Hepatocyte (in vitro differentiated cells): ENCODE data around the gene FAM135A. TPM values are rescaled to one million over a fixed set of nuclear protein-coding genes. Genes with fewer than 3 reads are reported as not detected.

Experiments used
- DNase-seq: peaks from one replicate; pipeline ENCODE4 v3.0.0-alpha.2; 2016; ENCODE audit warnings: low spot score
- H2AFZ ChIP-seq: fragments of 200-600 bp; sonication (generic); 2 replicates; pipeline ENCODE4 v1.6.0; 2016; ENCODE audit warnings: antibody characterized with exemption, mild to moderate bottlenecking
- H3K27ac ChIP-seq: fragments of 200-600 bp; sonication (generic); 2 replicates; pipeline ENCODE4 v1.5.1; 2016; ENCODE audit warnings: mild to moderate bottlenecking
- H3K27me3 ChIP-seq: fragments of 200-600 bp; sonication (generic); 2 replicates; pipeline ENCODE4 v1.6.1; 2016
- H3K36me3 ChIP-seq: fragments of 200-600 bp; sonication (generic); replicated peaks from 2 replicates; pipeline ENCODE4 v1.5.1; 2016; ENCODE audit warnings: low read depth; ENCODE audit not compliant: insufficient read depth
- H3K4me1 ChIP-seq: fragments of 200-600 bp; sonication (generic); 2 replicates; pipeline ENCODE4 v1.5.1; 2016; ENCODE audit warnings: mild to moderate bottlenecking, moderate library complexity; ENCODE audit not compliant: insufficient read depth
- H3K4me2 ChIP-seq: fragments of 200-600 bp; sonication (generic); 2 replicates; pipeline ENCODE4 v1.6.0; 2016
- H3K4me3 ChIP-seq: fragments of 200-600 bp; sonication (generic); 2 replicates; pipeline ENCODE4 v1.5.1; 2016; ENCODE audit warnings: mild to moderate bottlenecking
- H3K79me2 ChIP-seq: fragments of 200-600 bp; sonication (generic); 2 replicates; pipeline ENCODE4 v1.6.0; 2017; ENCODE audit warnings: mild to moderate bottlenecking
- H3K9me2 ChIP-seq: fragments of 200-600 bp; sonication (generic); replicated peaks from 2 replicates; pipeline ENCODE4 v1.6.0; 2017; ENCODE audit warnings: mild to moderate bottlenecking; ENCODE audit not compliant: insufficient read depth
- H3K9me3 ChIP-seq: fragments of 200-600 bp; sonication (generic); 2 replicates; pipeline ENCODE4 v1.5.1; 2016; ENCODE audit warnings: low read depth, mild to moderate bottlenecking
- H4K20me1 ChIP-seq: fragments of 200-600 bp; sonication (generic); 2 replicates; pipeline ENCODE4 v1.6.0; 2016; ENCODE audit warnings: mild to moderate bottlenecking; ENCODE audit not compliant: insufficient read depth, poor library complexity, severe bottlenecking
- EZH2 ChIP-seq: fragments of 200-600 bp; sonication (generic); IDR thresholded peaks from 2 replicates; pipeline ENCODE4 v1.6.1; 2016; ENCODE audit warnings: antibody characterized with exemption, mild to moderate bottlenecking, borderline replicate concordance
- EZH2phosphoT487 ChIP-seq: fragments of 200-600 bp; sonication (generic); IDR thresholded peaks from one replicate; pipeline ENCODE4 v1.6.1; 2018; ENCODE audit warnings: antibody characterized with exemption, mild to moderate bottlenecking, low read depth, moderate library complexity; ENCODE audit not compliant: unreplicated experiment, severe bottlenecking
- WGBS: methylation state at CpG from one replicate; pipeline ENCODE4 v1.1.6; 2016; ENCODE audit warnings: low lambda C conversion rate; ENCODE audit errors: missing lambda C conversion rate; 5-methylcytosine and 5-hydroxymethylcytosine counted together
- polyA plus RNA-seq: library from polyadenylated mRNA; unstranded; fragments of >200 nt; fragmentation: Nextera tagmentation; extraction: Ambion mirVana; gene quantifications from 2 replicates; pipeline ENCODE4 v1.2.1, GENCODE V29; 2016
- total RNA-seq: library from RNA; depleted of rRNA; stranded (reverse); fragments of >200 nt; gene quantifications from 2 replicates; pipeline ENCODE4 v1.2.3, GENCODE V29; 2014
- TF ChIP-seq, protein P1 (sequence below): fragments of 200-600 bp; sonication (generic); IDR thresholded peaks from 2 replicates; pipeline ENCODE4 v1.5.1; 2016; ENCODE audit warnings: antibody characterized with exemption, mild to moderate bottlenecking; ENCODE audit not compliant: poor library complexity

FAM135A gene
- total and polyA plus RNA-seq, 2 experiments from 2014 or later = 19.0 to 78.4 TPM

DNA sequence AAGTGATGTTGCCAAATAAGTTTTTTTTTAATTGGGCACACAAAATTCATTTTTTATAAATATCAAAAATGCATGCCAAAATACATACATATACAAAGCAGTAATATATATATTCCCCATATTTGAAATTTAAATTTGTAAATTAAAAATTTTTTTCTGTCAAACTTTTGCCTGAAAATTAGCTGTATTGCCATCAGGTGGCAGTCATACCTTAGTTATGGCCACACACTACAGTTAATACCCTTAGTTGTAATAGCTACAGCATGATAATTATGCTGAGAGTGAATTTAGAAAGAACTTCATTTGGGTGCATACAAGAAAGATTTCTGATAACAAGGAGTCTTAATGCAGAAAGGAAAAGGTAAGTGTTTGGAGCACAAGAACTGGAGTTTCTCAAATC lies 107.3 kb downstream of the FAM135A start:
- no peaks in the 10 kb centered on the region for H3K36me3 ChIP-seq
- no peak overlapping the region for H2AFZ ChIP-seq
- no peaks in the 10 kb centered on the region for H3K27me3 ChIP-seq
- H3K79me2 ChIP-seq = no peaks in the 10 kb centered on the region
- no peak for TF ChIP-seq EZH2phosphoT487
- TF ChIP-seq EZH2 = no peak
- TF ChIP-seq, protein P1, sequence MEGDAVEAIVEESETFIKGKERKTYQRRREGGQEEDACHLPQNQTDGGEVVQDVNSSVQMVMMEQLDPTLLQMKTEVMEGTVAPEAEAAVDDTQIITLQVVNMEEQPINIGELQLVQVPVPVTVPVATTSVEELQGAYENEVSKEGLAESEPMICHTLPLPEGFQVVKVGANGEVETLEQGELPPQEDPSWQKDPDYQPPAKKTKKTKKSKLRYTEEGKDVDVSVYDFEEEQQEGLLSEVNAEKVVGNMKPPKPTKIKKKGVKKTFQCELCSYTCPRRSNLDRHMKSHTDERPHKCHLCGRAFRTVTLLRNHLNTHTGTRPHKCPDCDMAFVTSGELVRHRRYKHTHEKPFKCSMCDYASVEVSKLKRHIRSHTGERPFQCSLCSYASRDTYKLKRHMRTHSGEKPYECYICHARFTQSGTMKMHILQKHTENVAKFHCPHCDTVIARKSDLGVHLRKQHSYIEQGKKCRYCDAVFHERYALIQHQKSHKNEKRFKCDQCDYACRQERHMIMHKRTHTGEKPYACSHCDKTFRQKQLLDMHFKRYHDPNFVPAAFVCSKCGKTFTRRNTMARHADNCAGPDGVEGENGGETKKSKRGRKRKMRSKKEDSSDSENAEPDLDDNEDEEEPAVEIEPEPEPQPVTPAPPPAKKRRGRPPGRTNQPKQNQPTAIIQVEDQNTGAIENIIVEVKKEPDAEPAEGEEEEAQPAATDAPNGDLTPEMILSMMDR = peak; percentile 53
- no peaks in the 10 kb centered on the region for H3K4me1 ChIP-seq
- no peaks in the 10 kb centered on the region for H4K20me1 ChIP-seq
- DNase-seq = peak; percentile 16
- no peaks in the 10 kb centered on the region for H3K9me2 ChIP-seq
- no peak overlapping the region for H3K4me2 ChIP-seq
- H3K4me3 ChIP-seq = no peak overlapping the region
- H3K27ac ChIP-seq = no peak overlapping the region
- no peaks in the 10 kb centered on the region for H3K9me3 ChIP-seq

DNA sequence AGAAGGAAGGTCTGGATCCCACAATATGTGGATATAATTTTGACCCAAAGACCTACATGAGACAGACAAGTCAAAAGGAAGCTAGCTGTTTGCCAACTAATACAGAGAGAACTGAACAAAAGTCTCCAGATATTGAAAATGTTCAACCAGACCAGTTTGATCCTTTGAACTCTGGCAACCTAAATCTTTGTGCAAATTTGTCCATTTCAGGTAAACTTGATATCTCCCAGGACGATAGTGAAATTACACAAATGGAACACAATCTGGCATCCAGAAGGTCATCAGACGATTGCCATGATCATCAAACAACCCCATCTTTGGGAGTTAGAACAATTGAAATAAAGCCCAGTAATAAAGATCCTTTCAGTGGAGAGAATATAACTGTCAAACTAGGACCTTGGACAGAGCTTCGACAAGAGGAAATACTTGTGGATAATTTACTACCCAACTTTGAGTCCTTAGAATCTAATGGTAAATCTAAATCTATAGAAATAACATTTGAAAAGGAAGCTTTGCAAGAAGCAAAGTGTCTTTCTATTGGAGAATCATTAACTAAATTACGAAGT lies 111.5 kb downstream of the FAM135A start:
- no peak overlapping the region for H3K4me3 ChIP-seq
- no peaks in the 10 kb centered on the region for H3K79me2 ChIP-seq
- 75% methylated on average over 4 of the region's 4 CpGs for WGBS
- DNase-seq = no peak
- H3K36me3 ChIP-seq = no peaks in the 10 kb centered on the region
- H3K9me2 ChIP-seq = no peaks in the 10 kb centered on the region
- no peak overlapping the region for H3K4me2 ChIP-seq
- no peaks in the 10 kb centered on the region for H3K9me3 ChIP-seq
- no peaks in the 10 kb centered on the region for H3K4me1 ChIP-seq
- H3K27ac ChIP-seq = no peak overlapping the region
- H4K20me1 ChIP-seq = no peaks in the 10 kb centered on the region
- H2AFZ ChIP-seq = no peak overlapping the region
- H3K27me3 ChIP-seq = no peaks in the 10 kb centered on the region
- TF ChIP-seq EZH2phosphoT487 (no peak), EZH2 (no peak)
- TF ChIP-seq, protein P1 = no peak

DNA sequence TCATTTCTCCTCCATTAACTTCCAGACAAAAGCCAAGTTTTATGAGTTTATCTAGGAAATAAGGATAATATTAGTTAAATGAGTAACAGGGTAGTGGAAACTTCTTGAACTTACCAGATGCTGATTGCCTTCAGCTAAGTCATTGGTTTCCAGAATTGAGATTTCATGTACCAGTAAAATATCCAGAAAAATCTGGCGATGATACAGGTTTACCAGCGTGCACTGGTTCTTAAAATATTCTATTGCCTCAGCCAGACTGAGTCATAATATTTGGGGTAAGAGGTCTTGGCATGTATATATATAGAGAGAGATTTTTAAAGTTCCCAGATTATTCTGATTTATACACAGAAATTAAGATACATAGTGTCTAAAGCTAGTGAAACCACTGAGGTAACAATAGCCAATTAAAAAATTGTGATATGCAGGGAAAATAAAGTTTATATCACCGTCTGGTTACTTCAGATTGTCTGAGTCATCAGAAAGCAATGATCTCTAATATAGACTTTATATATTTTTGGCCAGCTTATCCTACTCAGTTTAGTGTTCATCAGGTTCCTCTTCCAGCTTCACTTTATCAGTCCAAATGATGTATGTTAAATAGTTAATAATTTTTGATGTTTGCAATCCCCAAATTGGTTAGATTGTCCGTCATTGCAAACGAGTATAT lies 113.9 kb downstream of the FAM135A start:
- Histone ChIP-seq H4K20me1 (no peaks in the 10 kb centered on the region), H3K79me2 (no peaks in the 10 kb centered on the region), H3K36me3 (no peaks in the 10 kb centered on the region), H3K4me1 (no peaks in the 10 kb centered on the region), H3K4me2 (no peak overlapping the region), H3K4me3 (no peak overlapping the region), H3K27me3 (no peaks in the 10 kb centered on the region), H3K27ac (no peak overlapping the region), H3K9me3 (no peaks in the 10 kb centered on the region), H3K9me2 (no peaks in the 10 kb centered on the region), H2AFZ (no peak overlapping the region)
- no peak for DNase-seq
- WGBS = 93% methylated on average over 5 of the region's 5 CpGs
- TF ChIP-seq EZH2phosphoT487 (no peak), EZH2 (no peak)
- TF ChIP-seq, protein P1 = no peak

DNA sequence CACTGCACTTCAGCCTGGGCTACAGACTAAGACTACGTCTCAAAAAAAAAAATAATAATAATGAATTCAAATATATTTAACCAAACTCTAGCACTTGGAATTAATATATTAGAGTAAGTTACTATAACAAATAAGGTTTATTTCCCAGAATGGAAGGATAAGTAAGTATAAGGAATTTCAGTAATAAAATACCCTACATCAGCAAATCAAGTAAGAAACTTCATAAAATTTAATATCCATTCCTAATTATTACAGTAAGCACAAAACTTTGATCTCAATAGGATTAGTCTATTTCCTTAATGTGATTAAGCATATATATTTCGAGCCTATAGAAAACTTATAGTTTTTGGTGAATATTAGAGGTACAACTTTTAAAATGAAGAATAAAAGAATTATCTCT lies 116.7 kb downstream of the FAM135A start:
- 98% methylated on average over 2 of the region's 2 CpGs for WGBS
- Histone ChIP-seq H3K9me2 (no peaks in the 10 kb centered on the region), H4K20me1 (no peaks in the 10 kb centered on the region), H2AFZ (no peak overlapping the region), H3K27me3 (no peaks in the 10 kb centered on the region), H3K36me3 (no peaks in the 10 kb centered on the region), H3K9me3 (no peaks in the 10 kb centered on the region), H3K27ac (no peak overlapping the region), H3K4me3 (no peak overlapping the region), H3K4me2 (no peak overlapping the region), H3K79me2 (no peaks in the 10 kb centered on the region), H3K4me1 (no peaks in the 10 kb centered on the region)
- no peak for DNase-seq
- TF ChIP-seq EZH2phosphoT487 (no peak), EZH2 (no peak)
- TF ChIP-seq, protein P1 = no peak
